ENCODE measurements around the gene CYSRT1. TPM values are rescaled to one million over a fixed set of nuclear protein-coding genes. Genes with fewer than 3 reads are reported as not detected.

CYSRT1 gene
- total RNA-seq, 1 experiment from 2014 or later, result 1.3 TPM

- Histone ChIP-seq H3K9ac (ENCODE audit: low read length) (peak overlapping the region; percentile 99), H3F3A (ENCODE audit: low read length, unreplicated experiment) (no peaks in the 10 kb centered on the region), H3K4me2 (ENCODE audit: low read length) (peak overlapping the region; percentile 98), H2AFZ (ENCODE audit: low read length) (no peak overlapping the region), H3K27ac (ENCODE audit: low read length) (no peak overlapping the region), H4K20me1 (ENCODE audit: low read length) (no peaks in the 10 kb centered on the region), H3K27me3 (ENCODE audit: low read length) (no peaks in the 10 kb centered on the region), H3K9me3 (ENCODE audit: low read length) (no peaks in the 10 kb centered on the region), H3K36me3 (ENCODE audit: low read depth, low read length) (no peaks in the 10 kb centered on the region), H3K9me2 (replicated peaks; ENCODE audit: low read length) (no peaks in the 10 kb centered on the region), H3K4me1 (ENCODE audit: insufficient read depth, low read length) (peaks cover 20% of the 10 kb centered on the region), H3K4me3 (ENCODE audit: low read length) (peak overlapping the region; percentile 99), H3K79me2 (ENCODE audit: low read length) (peaks cover 52% of the 10 kb centered on the region)
- no peak for TF ChIP-seq CTCF (conservative IDR thresholded peaks at IDR 0.05; ENCODE audit: low read depth, low read length)
- TF ChIP-seq EZH2phosphoT487 (IDR thresholded peaks at IDR 0.05; ENCODE audit: borderline replicate concordance, low read length), result no peak
- no peak for TF ChIP-seq EZH2 (IDR thresholded peaks at IDR 0.05; ENCODE audit: low read length, unreplicated experiment)
- intact Hi-C loops (cut with micrococcal nuclease), result no loop called here
- ATAC-seq (no peak), DNase-seq (no peak)
- ChIA-PET CTCF (no interaction called here), POLR2A (ENCODE audit: unreplicated experiment) (no interaction called here)
- BruUV-seq (replicated peaks), result no TSS peak
Observed at GRCh38 chr9:137206602-137207001, 18.4 kb upstream of the CYSRT1 start.

GRCh38 chr9:137211532-137211931 lies 13.4 kb upstream of the CYSRT1 start:
- Histone ChIP-seq H3K9me2 (replicated peaks; ENCODE audit: low read length) (no peaks in the 10 kb centered on the region), H3F3A (ENCODE audit: low read length, unreplicated experiment) (no peaks in the 10 kb centered on the region), H3K4me1 (ENCODE audit: insufficient read depth, low read length) (peaks cover 8% of the 10 kb centered on the region), H3K9me3 (ENCODE audit: low read length) (no peaks in the 10 kb centered on the region), H3K36me3 (ENCODE audit: low read depth, low read length) (no peaks in the 10 kb centered on the region), H3K27ac (ENCODE audit: low read length) (no peak overlapping the region), H3K4me3 (ENCODE audit: low read length) (no peak overlapping the region), H3K79me2 (ENCODE audit: low read length) (peaks cover 11% of the 10 kb centered on the region), H3K9ac (ENCODE audit: low read length) (no peak overlapping the region), H3K27me3 (ENCODE audit: low read length) (no peaks in the 10 kb centered on the region), H2AFZ (ENCODE audit: low read length) (no peak overlapping the region), H3K4me2 (ENCODE audit: low read length) (no peak overlapping the region), H4K20me1 (ENCODE audit: low read length) (no peaks in the 10 kb centered on the region)
- no TSS peak for BruUV-seq (replicated peaks)
- DNase-seq, result no peak
- POLR2A ChIA-PET (ENCODE audit: unreplicated experiment), result no interaction called here
- CTCF ChIA-PET, result no interaction called here
- ATAC-seq, result no peak
- intact Hi-C loops (cut with micrococcal nuclease), result no loop called here
- TF ChIP-seq EZH2 (IDR thresholded peaks at IDR 0.05; ENCODE audit: low read length, unreplicated experiment), result no peak
- no peak for TF ChIP-seq EZH2phosphoT487 (IDR thresholded peaks at IDR 0.05; ENCODE audit: borderline replicate concordance, low read length)

GRCh38 chr9:137212520-137212919 lies 12.5 kb upstream of the CYSRT1 start:
- H3K27me3 ChIP-seq (ENCODE audit: low read length), result no peaks in the 10 kb centered on the region
- no peaks in the 10 kb centered on the region for H4K20me1 ChIP-seq (ENCODE audit: low read length)
- H3K4me3 ChIP-seq (ENCODE audit: low read length), result no peak overlapping the region
- CTCF ChIA-PET, result no interaction called here
- peaks cover 8% of the 10 kb centered on the region; the same call in 1 of the 2 replicates for H3K4me1 ChIP-seq (ENCODE audit: insufficient read depth, low read length)
- BruUV-seq (replicated peaks), result no TSS peak
- H3K4me2 ChIP-seq (ENCODE audit: low read length), result no peak overlapping the region
- no peaks in the 10 kb centered on the region for H3K36me3 ChIP-seq (ENCODE audit: low read depth, low read length)
- no peak overlapping the region for H2AFZ ChIP-seq (ENCODE audit: low read length)
- intact Hi-C loops (cut with micrococcal nuclease), result no loop called here
- POLR2A ChIA-PET (ENCODE audit: unreplicated experiment), result no interaction called here
- TF ChIP-seq EZH2 (IDR thresholded peaks at IDR 0.05; ENCODE audit: low read length, unreplicated experiment) (no peak), EZH2phosphoT487 (IDR thresholded peaks at IDR 0.05; ENCODE audit: borderline replicate concordance, low read length) (no peak), CTCF (conservative IDR thresholded peaks at IDR 0.05; ENCODE audit: low read depth, low read length) (no peak)
- no peak for ATAC-seq
- peaks cover 1% of the 10 kb centered on the region; the same call in 1 of the 2 replicates for H3K79me2 ChIP-seq (ENCODE audit: low read length)
- no peaks in the 10 kb centered on the region for H3K9me2 ChIP-seq (replicated peaks; ENCODE audit: low read length)
- H3F3A ChIP-seq (ENCODE audit: low read length, unreplicated experiment), result no peaks in the 10 kb centered on the region
- H3K9ac ChIP-seq (ENCODE audit: low read length), result no peak overlapping the region
- no peak for DNase-seq
- H3K27ac ChIP-seq (ENCODE audit: low read length), result no peak overlapping the region
- H3K9me3 ChIP-seq (ENCODE audit: low read length), result no peaks in the 10 kb centered on the region
